Caco-2 (cell line): ENCODE data around the gene DHRS13. TPM values are rescaled to one million over a fixed set of nuclear protein-coding genes. Genes with fewer than 3 reads are reported as not detected.
"Not testable (repeated sequence)": the region's sequence is repeated elsewhere in the genome, so short reads cannot be mapped to it uniquely, and the experiment has no call there.

ENCODE experiments used
- BruUV-seq: library from RNA; stranded (reverse); fragments of 400-500 nt; replicated peaks from 2 replicates; lab custom pipeline; 2021; lab: Mats Ljungman, UMichigan
- CTCF ChIA-PET: fragments of 300-600 bp; sonication (Branson Sonifier 250); formaldehyde crosslinking; loops from one replicate; lab custom pipeline; 2022; ENCODE audit warnings: antibody characterized with exemption; lab: Charles Lee
- POLR2A ChIA-PET: fragments of 300-600 bp; sonication (Branson Sonifier 250); formaldehyde crosslinking; loops from one replicate; lab custom pipeline; 2022; ENCODE audit warnings: antibody characterized with exemption; lab: Charles Lee
- DNase-seq, 2 experiments: peaks; one replicate each; pipeline versions ENCODE4 v3.0.0 to v3.0.0-alpha.2; 2020 to 2022
- H3K27me3 ChIP-seq: replicated peaks from 2 replicates; pipeline ENCODE4 v1.6.0; 2011; ENCODE audit warnings: low read length; ENCODE audit not compliant: control insufficient read depth, insufficient read depth
- H3K36me3 ChIP-seq: 2 replicates; pipeline ENCODE4 v1.5.1; 2011; ENCODE audit warnings: low read length; ENCODE audit not compliant: control insufficient read depth, insufficient read depth
- H3K4me1 ChIP-seq: fragments of 250-450 bp; sonication (Bioruptor Pico); 2 replicates; pipeline ENCODE4 v1.5.1; 2020; ENCODE audit warnings: mild to moderate bottlenecking
- H3K4me3 ChIP-seq: 2 replicates; pipeline ENCODE4 v1.5.1; 2011; ENCODE audit warnings: low read depth, mild to moderate bottlenecking, control low read depth, low read length
- H3K9me3 ChIP-seq: fragments of 250-450 bp; sonication (Bioruptor Pico); 2 replicates; pipeline ENCODE4 v1.5.1; 2020; ENCODE audit warnings: mild to moderate bottlenecking, moderate library complexity
- H3K27ac Mint-ChIP-seq: one replicate; pipeline ENCODE4 v1.8.0; 2022; ENCODE audit warnings: mixed read lengths; ENCODE audit not compliant: unreplicated experiment
- H3K27me3 Mint-ChIP-seq: one replicate; pipeline ENCODE4 v1.8.0; 2022; ENCODE audit warnings: mixed read lengths; ENCODE audit not compliant: insufficient read depth, unreplicated experiment
- H3K36me3 Mint-ChIP-seq: one replicate; pipeline ENCODE4 v1.8.0; 2022; ENCODE audit warnings: mild to moderate bottlenecking, mixed read lengths; ENCODE audit not compliant: insufficient read depth, unreplicated experiment
- H3K4me1 Mint-ChIP-seq: one replicate; pipeline ENCODE4 v1.8.0; 2022; ENCODE audit warnings: low read depth, mixed read lengths; ENCODE audit not compliant: unreplicated experiment
- H3K4me3 Mint-ChIP-seq: one replicate; pipeline ENCODE4 v1.8.0; 2022; ENCODE audit warnings: mild to moderate bottlenecking, moderate library complexity, mixed read lengths; ENCODE audit not compliant: unreplicated experiment
- H3K9me3 Mint-ChIP-seq: one replicate; pipeline ENCODE4 v1.8.0; 2022; ENCODE audit warnings: mixed read lengths; ENCODE audit not compliant: unreplicated experiment
- intact Hi-C: fragments of 100-400 bp; cut with micrococcal nuclease; formaldehyde crosslinking; loops from one replicate; pipeline ENCODE4 v1.10.0; 2022; ENCODE audit not compliant: unreplicated experiment
- total RNA-seq: library from RNA; stranded (reverse); gene quantifications from 2 replicates; pipeline ENCODE4 v1.2.3, GENCODE V29; 2022
- TF ChIP-seq, protein P1 (sequence below), 2 experiments: fragments of 200-600 bp in 1 of 2; IDR thresholded peaks; 1 replicate in 1 of 2; 2 replicates in 1 of 2; pipeline versions ENCODE4 v1.5.1 to v1.8.0; 2011 to 2022; ENCODE audit warnings: antibody characterized with exemption in 1 of 2, control low read depth in 1 of 2, inconsistent platforms in 1 of 2, low read depth in 1 of 2, low read length in 1 of 2, mild to moderate bottlenecking in 1 of 2, moderate library complexity in 1 of 2; ENCODE audit not compliant: insufficient read depth in 1 of 2, severe bottlenecking in 1 of 2, unreplicated experiment in 1 of 2

The DHRS13 gene
- total RNA-seq, 1 experiment from 2014 or later = 38.0 TPM

DNA sequence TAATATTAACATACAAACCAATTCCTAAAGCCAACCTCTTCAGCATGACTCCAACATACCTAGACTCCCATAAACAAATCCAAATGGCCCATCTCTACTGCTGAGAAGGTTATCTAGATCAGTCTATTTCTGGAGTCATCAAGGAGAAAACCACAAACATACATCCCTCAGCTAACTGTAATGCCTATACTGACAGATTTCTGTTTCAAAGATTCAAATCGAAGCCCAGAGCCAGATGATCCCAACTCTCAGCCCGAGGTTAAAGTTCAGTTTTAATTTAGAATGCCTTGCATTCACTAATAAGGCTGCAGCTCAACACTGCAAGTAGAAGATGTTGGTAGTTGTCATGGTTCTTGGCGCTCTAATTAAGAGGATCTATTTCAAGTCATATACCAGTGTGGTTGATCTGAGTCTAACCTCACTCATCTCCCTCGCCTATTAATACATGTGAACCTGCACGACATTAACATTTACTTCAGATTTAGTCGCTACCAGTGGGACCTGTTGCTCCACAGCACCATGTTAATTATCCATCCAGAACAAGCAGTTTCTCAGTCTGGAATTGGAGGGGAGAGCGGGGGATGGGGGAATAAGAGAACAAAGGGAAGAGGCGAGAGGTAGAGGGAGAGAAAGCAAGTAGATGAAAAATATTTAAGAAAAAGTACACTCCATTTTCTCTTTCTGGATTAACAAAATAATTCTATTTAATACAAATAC, 33.0 kb upstream of the DHRS13 start:
- ChIA-PET POLR2A (no interaction called here), CTCF (no interaction called here)
- Histone ChIP-seq H3K36me3 (no peaks in the 10 kb centered on the region), H3K27me3 (no peaks in the 10 kb centered on the region), H3K4me3 (no peak overlapping the region), H3K9me3 (no peaks in the 10 kb centered on the region), H3K4me1 (peaks cover 15% of the 10 kb centered on the region)
- intact Hi-C loops = no loop called here
- no peak for DNase-seq
- H3K27ac Mint-ChIP-seq = no peak overlapping the region
- TF ChIP-seq, protein P1, sequence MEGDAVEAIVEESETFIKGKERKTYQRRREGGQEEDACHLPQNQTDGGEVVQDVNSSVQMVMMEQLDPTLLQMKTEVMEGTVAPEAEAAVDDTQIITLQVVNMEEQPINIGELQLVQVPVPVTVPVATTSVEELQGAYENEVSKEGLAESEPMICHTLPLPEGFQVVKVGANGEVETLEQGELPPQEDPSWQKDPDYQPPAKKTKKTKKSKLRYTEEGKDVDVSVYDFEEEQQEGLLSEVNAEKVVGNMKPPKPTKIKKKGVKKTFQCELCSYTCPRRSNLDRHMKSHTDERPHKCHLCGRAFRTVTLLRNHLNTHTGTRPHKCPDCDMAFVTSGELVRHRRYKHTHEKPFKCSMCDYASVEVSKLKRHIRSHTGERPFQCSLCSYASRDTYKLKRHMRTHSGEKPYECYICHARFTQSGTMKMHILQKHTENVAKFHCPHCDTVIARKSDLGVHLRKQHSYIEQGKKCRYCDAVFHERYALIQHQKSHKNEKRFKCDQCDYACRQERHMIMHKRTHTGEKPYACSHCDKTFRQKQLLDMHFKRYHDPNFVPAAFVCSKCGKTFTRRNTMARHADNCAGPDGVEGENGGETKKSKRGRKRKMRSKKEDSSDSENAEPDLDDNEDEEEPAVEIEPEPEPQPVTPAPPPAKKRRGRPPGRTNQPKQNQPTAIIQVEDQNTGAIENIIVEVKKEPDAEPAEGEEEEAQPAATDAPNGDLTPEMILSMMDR (IDR thresholded peaks at IDR 0.05; ENCODE audit: insufficient read depth in 1 of 2, low read depth in 1 of 2, low read length in 1 of 2, severe bottlenecking in 1 of 2, unreplicated experiment in 1 of 2) = no peak
- peaks cover 21% of the 10 kb centered on the region for H3K4me1 Mint-ChIP-seq
- no peaks in the 10 kb centered on the region for H3K27me3 Mint-ChIP-seq
- no peaks in the 10 kb centered on the region for H3K9me3 Mint-ChIP-seq
- H3K36me3 Mint-ChIP-seq = peaks cover under 1% of the 10 kb centered on the region
- no TSS peak for BruUV-seq
- no peak overlapping the region for H3K4me3 Mint-ChIP-seq

DNA sequence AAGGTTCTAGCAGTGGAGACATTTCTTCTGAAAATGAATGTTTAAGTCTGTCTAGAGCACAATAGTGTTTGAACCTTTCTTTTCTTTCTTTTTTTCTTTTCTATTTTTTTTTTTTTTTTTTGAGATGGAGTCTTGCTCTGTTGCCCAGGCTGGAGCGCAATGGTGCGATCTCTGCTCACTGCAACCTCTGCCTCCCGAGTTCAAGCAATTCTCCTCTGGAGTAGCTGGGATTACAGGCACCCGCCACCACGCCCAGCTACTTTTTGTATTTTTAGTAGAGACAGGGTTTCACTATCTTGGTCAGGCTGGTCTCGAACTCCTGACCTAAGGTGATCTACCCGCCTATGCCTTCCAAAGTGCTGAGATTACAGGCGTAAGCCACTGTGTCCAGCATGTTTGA, 31.6 kb upstream of the DHRS13 start:
- H3K27me3 Mint-ChIP-seq, H3K4me3 ChIP-seq, POLR2A ChIA-PET, H3K4me3 Mint-ChIP-seq, H3K27me3 ChIP-seq, DNase-seq, H3K9me3 Mint-ChIP-seq, H3K36me3 ChIP-seq, intact Hi-C loops, H3K9me3 ChIP-seq, H3K27ac Mint-ChIP-seq, H3K36me3 Mint-ChIP-seq, BruUV-seq: not testable (repeated sequence)
- CTCF ChIA-PET = interaction anchor here (0.7 kb wide), 1 partner anchor 14 kb away, joined by 7 read pairs; no protein-coding TSS in a partner anchor
- peaks cover 15% of the 10 kb centered on the region for H3K4me1 ChIP-seq
- H3K4me1 Mint-ChIP-seq = peaks cover 21% of the 10 kb centered on the region

DNA sequence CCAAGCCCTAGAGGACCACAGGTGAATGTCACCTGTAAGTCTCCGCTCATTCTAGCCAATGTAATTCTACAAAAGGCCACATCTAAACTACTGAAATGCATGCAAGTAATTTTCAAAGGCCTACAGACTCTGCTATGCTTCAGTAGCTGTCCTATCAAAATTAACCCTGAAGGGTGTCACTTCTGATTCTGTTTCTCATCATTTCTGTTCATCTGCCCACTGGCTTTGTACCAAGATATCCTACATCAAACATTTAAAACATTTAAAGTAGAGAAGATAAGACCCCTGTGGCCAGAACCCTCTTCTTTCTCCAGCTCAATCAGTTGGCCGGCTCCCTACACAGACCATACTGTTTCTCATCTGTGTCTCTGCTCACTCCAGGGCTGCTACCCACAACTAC, 26.9 kb upstream of the DHRS13 start:
- Mint-ChIP-seq H3K27me3 (no peaks in the 10 kb centered on the region), H3K4me3 (no peak overlapping the region), H3K27ac (peak overlapping the region; percentile 2), H3K9me3 (no peaks in the 10 kb centered on the region), H3K4me1 (no peaks in the 10 kb centered on the region), H3K36me3 (peaks cover 5% of the 10 kb centered on the region)
- BruUV-seq = no TSS peak
- ChIA-PET POLR2A (interaction anchor here (0.5 kb wide), 1 partner anchor 36 kb away, joined by 4 read pairs; no protein-coding TSS in a partner anchor), CTCF (interaction anchor here (0.6 kb wide), 1 partner anchor 189 kb away, joined by 4 read pairs; no protein-coding TSS in a partner anchor)
- DNase-seq = no peak
- no peak overlapping the region for H3K4me3 ChIP-seq
- intact Hi-C loops = no loop called here
- no peaks in the 10 kb centered on the region for H3K27me3 ChIP-seq
- H3K9me3 ChIP-seq = no peaks in the 10 kb centered on the region
- TF ChIP-seq, protein P1 (IDR thresholded peaks at IDR 0.05; ENCODE audit: insufficient read depth in 1 of 2, low read depth in 1 of 2, low read length in 1 of 2, severe bottlenecking in 1 of 2, unreplicated experiment in 1 of 2) = no peak
- no peaks in the 10 kb centered on the region for H3K4me1 ChIP-seq
- H3K36me3 ChIP-seq = no peaks in the 10 kb centered on the region; the same call in none of the 2 replicates
